Activated CD8-positive, alpha-beta T cell treated with anti-CD3 and anti-CD28 coated beads, Interleukin-2, amount 10 ng/mL, durations not matched to agents 7 days and 5 days (primary cell): ENCODE data around the gene H1-8. TPM values are rescaled to one million over a fixed set of nuclear protein-coding genes. Genes with fewer than 3 reads are reported as not detected.

Experiments
- ATAC-seq: fragments of 150-1000 bp; cut with Tn5 transposase; one replicate; pipeline ENCODE4 v1.10.0; 2021; ENCODE audit warnings: moderate library complexity
- CTCF ChIA-PET: fragments of 350-600 bp; sonication (Branson Sonifier 250); formaldehyde crosslinking; loops from one replicate; lab custom pipeline; 2021; ENCODE audit warnings: antibody characterized with exemption; lab: Charles Lee
- POLR2A ChIA-PET: fragments of 350-600 bp; sonication (Branson Sonifier 250); formaldehyde crosslinking; loops from one replicate; lab custom pipeline; 2021; ENCODE audit warnings: antibody characterized with exemption; lab: Charles Lee
- DNase-seq: peaks from one replicate; pipeline ENCODE4 v3.0.0-alpha.2; 2020
- H3K27ac Mint-ChIP-seq: one replicate; pipeline ENCODE4 v1.8.0; 2021; ENCODE audit warnings: mild to moderate bottlenecking, mixed read lengths
- H3K27me3 Mint-ChIP-seq: one replicate; pipeline ENCODE4 v1.8.0; 2021; ENCODE audit warnings: low read depth, mixed read lengths
- H3K36me3 Mint-ChIP-seq: one replicate; pipeline ENCODE4 v1.8.0; 2021; ENCODE audit warnings: low read depth, mixed read lengths
- H3K4me1 Mint-ChIP-seq: one replicate; pipeline ENCODE4 v1.8.0; 2021; ENCODE audit warnings: low read depth, mixed read lengths
- H3K4me3 Mint-ChIP-seq: one replicate; pipeline ENCODE4 v1.8.0; 2021; ENCODE audit warnings: mild to moderate bottlenecking, mixed read lengths
- H3K9me3 Mint-ChIP-seq: one replicate; pipeline ENCODE4 v1.8.0; 2022; ENCODE audit warnings: mixed read lengths; ENCODE audit not compliant: insufficient read depth
- total RNA-seq, 2 experiments: library from RNA; stranded (reverse); gene quantifications; one replicate each; pipeline ENCODE4 v1.2.3, GENCODE V29; 2021

Gene H1-8
- total RNA-seq, 2 experiments from 2014 or later: not detected

GRCh38 chr3:129528589-129529100, 14.3 kb upstream of the H1-8 start, which contains the start of gene RHO:
TSS of gene RHO (plus strand) at chr3:129528639. CDS start at chr3:129528734, 95 bp downstream.
- Mint-ChIP-seq H3K27me3 (no peaks in the 10 kb centered on the region), H3K9me3 (no peaks in the 10 kb centered on the region), H3K27ac (no peak within 1 kb of the TSS), H3K36me3 (no peaks in the 10 kb centered on the region), H3K4me3 (no peak within 1 kb of the TSS), H3K4me1 (no peaks in the 10 kb centered on the region)
- no peak for ATAC-seq
- POLR2A ChIA-PET: no interaction called here
- CTCF ChIA-PET: no interaction called here
- no peak for DNase-seq

DNA sequence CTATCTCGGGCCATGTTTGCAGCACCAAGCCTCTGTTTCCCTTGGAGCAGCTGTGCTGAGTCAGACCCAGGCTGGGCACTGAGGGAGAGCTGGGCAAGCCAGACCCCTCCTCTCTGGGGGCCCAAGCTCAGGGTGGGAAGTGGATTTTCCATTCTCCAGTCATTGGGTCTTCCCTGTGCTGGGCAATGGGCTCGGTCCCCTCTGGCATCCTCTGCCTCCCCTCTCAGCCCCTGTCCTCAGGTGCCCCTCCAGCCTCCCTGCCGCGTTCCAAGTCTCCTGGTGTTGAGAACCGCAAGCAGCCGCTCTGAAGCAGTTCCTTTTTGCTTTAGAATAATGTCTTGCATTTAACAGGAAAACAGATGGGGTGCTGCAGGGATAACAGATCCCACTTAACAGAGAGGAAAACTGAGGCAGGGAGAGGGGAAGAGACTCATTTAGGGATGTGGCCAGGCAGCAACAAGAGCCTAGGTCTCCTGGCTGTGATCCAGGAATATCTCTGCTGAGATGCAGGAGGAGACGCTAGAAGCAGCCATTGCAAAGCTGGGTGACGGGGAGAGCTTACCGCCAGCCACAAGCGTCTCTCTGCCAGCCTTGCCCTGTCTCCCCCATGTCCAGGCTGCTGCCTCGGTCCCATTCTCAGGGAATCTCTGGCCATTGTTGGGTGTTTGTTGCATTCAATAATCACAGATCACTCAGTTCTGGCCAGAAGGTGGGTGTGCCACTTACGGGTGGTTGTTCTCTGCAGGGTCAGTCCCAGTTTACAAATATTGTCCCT, 13.4 kb upstream of the H1-8 start:
- CTCF ChIA-PET: no interaction called here
- Mint-ChIP-seq H3K4me1 (no peaks in the 10 kb centered on the region), H3K36me3 (no peaks in the 10 kb centered on the region), H3K9me3 (no peaks in the 10 kb centered on the region), H3K27ac (no peak overlapping the region), H3K4me3 (no peak overlapping the region), H3K27me3 (no peaks in the 10 kb centered on the region)
- POLR2A ChIA-PET: no interaction called here
- no peak for ATAC-seq
- no peak for DNase-seq

DNA sequence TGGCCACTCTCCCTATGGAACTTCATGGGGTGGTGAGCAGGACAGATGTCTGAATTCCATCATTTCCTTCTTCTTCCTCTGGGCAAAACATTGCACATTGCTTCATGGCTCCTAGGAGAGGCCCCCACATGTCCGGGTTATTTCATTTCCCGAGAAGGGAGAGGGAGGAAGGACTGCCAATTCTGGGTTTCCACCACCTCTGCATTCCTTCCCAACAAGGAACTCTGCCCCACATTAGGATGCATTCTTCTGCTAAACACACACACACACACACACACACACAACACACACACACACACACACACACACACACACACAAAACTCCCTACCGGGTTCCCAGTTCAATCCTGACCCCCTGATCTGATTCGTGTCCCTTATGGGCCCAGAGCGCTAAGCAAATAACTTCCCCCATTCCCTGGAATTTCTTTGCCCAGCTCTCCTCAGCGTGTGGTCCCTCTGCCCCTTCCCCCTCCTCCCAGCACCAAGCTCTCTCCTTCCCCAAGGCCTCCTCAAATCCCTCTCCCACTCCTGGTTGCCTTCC, 12.7 kb upstream of the H1-8 start:
- DNase-seq (no peak), ATAC-seq (no peak)
- Mint-ChIP-seq H3K9me3 (no peaks in the 10 kb centered on the region), H3K4me1 (no peaks in the 10 kb centered on the region), H3K4me3 (no peak overlapping the region), H3K27me3 (no peaks in the 10 kb centered on the region), H3K27ac (no peak overlapping the region), H3K36me3 (no peaks in the 10 kb centered on the region)
- POLR2A ChIA-PET: no interaction called here
- CTCF ChIA-PET: no interaction called here

DNA sequence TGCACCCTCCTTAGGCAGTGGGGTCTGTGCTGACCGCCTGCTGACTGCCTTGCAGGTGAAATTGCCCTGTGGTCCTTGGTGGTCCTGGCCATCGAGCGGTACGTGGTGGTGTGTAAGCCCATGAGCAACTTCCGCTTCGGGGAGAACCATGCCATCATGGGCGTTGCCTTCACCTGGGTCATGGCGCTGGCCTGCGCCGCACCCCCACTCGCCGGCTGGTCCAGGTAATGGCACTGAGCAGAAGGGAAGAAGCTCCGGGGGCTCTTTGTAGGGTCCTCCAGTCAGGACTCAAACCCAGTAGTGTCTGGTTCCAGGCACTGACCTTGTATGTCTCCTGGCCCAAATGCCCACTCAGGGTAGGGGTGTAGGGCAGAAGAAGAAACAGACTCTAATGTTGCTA, 12.2 kb upstream of the H1-8 start:
- H3K36me3 Mint-ChIP-seq: no peaks in the 10 kb centered on the region
- no peaks in the 10 kb centered on the region for H3K9me3 Mint-ChIP-seq
- ATAC-seq: no peak
- no peak overlapping the region for H3K4me3 Mint-ChIP-seq
- DNase-seq: no peak
- ChIA-PET CTCF (no interaction called here), POLR2A (no interaction called here)
- H3K4me1 Mint-ChIP-seq: no peaks in the 10 kb centered on the region
- H3K27me3 Mint-ChIP-seq: no peaks in the 10 kb centered on the region
- no peak overlapping the region for H3K27ac Mint-ChIP-seq

GRCh38 chr3:129531699-129532098, 11.3 kb upstream of the H1-8 start:
- ChIA-PET CTCF (no interaction called here), POLR2A (no interaction called here)
- no peak overlapping the region for H3K27ac Mint-ChIP-seq
- H3K36me3 Mint-ChIP-seq: no peaks in the 10 kb centered on the region
- DNase-seq (no peak), ATAC-seq (no peak)
- H3K4me3 Mint-ChIP-seq: no peak overlapping the region
- no peaks in the 10 kb centered on the region for H3K4me1 Mint-ChIP-seq
- no peaks in the 10 kb centered on the region for H3K27me3 Mint-ChIP-seq
- H3K9me3 Mint-ChIP-seq: no peaks in the 10 kb centered on the region

DNA sequence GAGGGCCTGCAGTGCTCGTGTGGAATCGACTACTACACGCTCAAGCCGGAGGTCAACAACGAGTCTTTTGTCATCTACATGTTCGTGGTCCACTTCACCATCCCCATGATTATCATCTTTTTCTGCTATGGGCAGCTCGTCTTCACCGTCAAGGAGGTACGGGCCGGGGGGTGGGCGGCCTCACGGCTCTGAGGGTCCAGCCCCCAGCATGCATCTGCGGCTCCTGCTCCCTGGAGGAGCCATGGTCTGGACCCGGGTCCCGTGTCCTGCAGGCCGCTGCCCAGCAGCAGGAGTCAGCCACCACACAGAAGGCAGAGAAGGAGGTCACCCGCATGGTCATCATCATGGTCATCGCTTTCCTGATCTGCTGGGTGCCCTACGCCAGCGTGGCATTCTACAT, 10.7 kb upstream of the H1-8 start:
- Mint-ChIP-seq H3K27ac (no peak overlapping the region), H3K4me3 (no peak overlapping the region), H3K9me3 (no peaks in the 10 kb centered on the region), H3K4me1 (no peaks in the 10 kb centered on the region), H3K27me3 (peaks cover 4% of the 10 kb centered on the region), H3K36me3 (no peaks in the 10 kb centered on the region)
- DNase-seq: no peak
- no peak for ATAC-seq
- POLR2A ChIA-PET: no interaction called here
- CTCF ChIA-PET: no interaction called here

DNA sequence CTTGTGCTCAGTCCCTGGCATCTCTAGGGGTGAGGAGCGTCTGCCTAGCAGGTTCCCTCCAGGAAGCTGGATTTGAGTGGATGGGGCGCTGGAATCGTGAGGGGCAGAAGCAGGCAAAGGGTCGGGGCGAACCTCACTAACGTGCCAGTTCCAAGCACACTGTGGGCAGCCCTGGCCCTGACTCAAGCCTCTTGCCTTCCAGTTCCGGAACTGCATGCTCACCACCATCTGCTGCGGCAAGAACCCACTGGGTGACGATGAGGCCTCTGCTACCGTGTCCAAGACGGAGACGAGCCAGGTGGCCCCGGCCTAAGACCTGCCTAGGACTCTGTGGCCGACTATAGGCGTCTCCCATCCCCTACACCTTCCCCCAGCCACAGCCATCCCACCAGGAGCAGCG, 9.6 kb upstream of the H1-8 start:
- CTCF ChIA-PET: no interaction called here
- POLR2A ChIA-PET: no interaction called here
- Mint-ChIP-seq H3K9me3 (no peaks in the 10 kb centered on the region), H3K4me3 (no peak overlapping the region), H3K36me3 (no peaks in the 10 kb centered on the region), H3K27me3 (peaks cover 6% of the 10 kb centered on the region), H3K27ac (no peak overlapping the region), H3K4me1 (no peaks in the 10 kb centered on the region)
- ATAC-seq (peak; percentile 36), DNase-seq (no peak)

DNA sequence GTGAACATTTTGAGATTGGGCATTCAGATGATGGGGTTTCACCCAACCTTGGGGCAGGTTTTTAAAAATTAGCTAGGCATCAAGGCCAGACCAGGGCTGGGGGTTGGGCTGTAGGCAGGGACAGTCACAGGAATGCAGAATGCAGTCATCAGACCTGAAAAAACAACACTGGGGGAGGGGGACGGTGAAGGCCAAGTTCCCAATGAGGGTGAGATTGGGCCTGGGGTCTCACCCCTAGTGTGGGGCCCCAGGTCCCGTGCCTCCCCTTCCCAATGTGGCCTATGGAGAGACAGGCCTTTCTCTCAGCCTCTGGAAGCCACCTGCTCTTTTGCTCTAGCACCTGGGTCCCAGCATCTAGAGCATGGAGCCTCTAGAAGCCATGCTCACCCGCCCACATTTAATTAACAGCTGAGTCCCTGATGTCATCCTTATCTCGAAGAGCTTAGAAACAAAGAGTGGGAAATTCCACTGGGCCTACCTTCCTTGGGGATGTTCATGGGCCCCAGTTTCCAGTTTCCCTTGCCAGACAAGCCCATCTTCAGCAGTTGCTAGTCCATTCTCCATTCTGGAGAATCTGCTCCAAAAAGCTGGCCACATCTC, 8.4 kb upstream of the H1-8 start:
- Mint-ChIP-seq H3K4me1 (no peaks in the 10 kb centered on the region), H3K27me3 (peaks cover 6% of the 10 kb centered on the region), H3K27ac (no peak overlapping the region), H3K9me3 (no peaks in the 10 kb centered on the region), H3K36me3 (no peaks in the 10 kb centered on the region), H3K4me3 (no peak overlapping the region)
- ChIA-PET CTCF (interaction anchor here (1.2 kb wide), 1 partner anchor 44 kb away, joined by 4 read pairs; no protein-coding TSS in a partner anchor), POLR2A (no interaction called here)
- no peak for DNase-seq
- no peak for ATAC-seq

DNA sequence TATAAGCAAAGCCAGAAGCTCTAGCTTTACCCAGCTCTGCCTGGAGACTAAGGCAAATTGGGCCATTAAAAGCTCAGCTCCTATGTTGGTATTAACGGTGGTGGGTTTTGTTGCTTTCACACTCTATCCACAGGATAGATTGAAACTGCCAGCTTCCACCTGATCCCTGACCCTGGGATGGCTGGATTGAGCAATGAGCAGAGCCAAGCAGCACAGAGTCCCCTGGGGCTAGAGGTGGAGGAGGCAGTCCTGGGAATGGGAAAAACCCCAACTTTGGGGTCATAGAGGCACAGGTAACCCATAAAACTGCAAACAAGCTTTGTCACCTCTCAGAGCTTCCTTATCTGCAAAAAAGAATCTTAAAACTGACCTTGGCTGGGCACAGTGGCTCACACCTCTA, 7.9 kb upstream of the H1-8 start:
- DNase-seq: no peak
- Mint-ChIP-seq H3K4me3 (no peak overlapping the region), H3K36me3 (no peaks in the 10 kb centered on the region), H3K27ac (no peak overlapping the region), H3K4me1 (no peaks in the 10 kb centered on the region), H3K9me3 (no peaks in the 10 kb centered on the region), H3K27me3 (peaks cover 6% of the 10 kb centered on the region)
- no peak for ATAC-seq
- ChIA-PET CTCF (interaction anchor here (1.2 kb wide), 1 partner anchor 45 kb away, joined by 4 read pairs; no protein-coding TSS in a partner anchor), POLR2A (no interaction called here)

GRCh38 chr3:129536374-129536667, 6.7 kb upstream of the H1-8 start:
- H3K36me3 Mint-ChIP-seq: no peaks in the 10 kb centered on the region
- H3K27me3 Mint-ChIP-seq: peaks cover 6% of the 10 kb centered on the region
- no peaks in the 10 kb centered on the region for H3K4me1 Mint-ChIP-seq
- CTCF ChIA-PET: no interaction called here
- H3K9me3 Mint-ChIP-seq: no peaks in the 10 kb centered on the region
- no peak for DNase-seq
- POLR2A ChIA-PET: no interaction called here
- H3K4me3 Mint-ChIP-seq: no peak overlapping the region
- no peak for ATAC-seq
- no peak overlapping the region for H3K27ac Mint-ChIP-seq

GRCh38 chr3:129536804-129537203, 6.2 kb upstream of the H1-8 start:
- Mint-ChIP-seq H3K4me3 (no peak overlapping the region), H3K4me1 (no peaks in the 10 kb centered on the region), H3K36me3 (no peaks in the 10 kb centered on the region), H3K9me3 (no peaks in the 10 kb centered on the region), H3K27me3 (peaks cover 6% of the 10 kb centered on the region), H3K27ac (no peak overlapping the region)
- DNase-seq: no peak
- POLR2A ChIA-PET: no interaction called here
- CTCF ChIA-PET: interaction anchor here (1.2 kb wide), 1 partner anchor 18 kb away, joined by 3 read pairs; no protein-coding TSS in a partner anchor
- ATAC-seq: no peak

DNA sequence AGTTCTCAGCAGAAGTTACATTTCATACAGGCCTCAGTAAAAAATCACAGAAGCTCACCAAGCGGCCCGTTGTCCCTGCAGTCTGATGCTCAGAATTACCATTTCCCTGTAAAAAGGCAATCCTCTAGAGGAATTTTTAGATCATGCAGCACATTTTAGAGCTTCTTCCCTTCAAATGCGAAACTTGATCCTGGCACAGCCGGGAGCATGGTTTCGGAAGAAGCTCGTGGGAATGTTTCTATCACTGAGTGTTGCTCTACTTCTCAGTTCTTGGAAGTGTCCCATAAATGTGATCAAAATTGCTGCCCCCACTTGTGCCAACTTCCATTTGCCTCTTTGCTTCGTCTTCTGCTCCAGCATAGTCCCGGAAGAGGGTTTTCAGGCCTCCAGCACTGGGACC, 3.8 kb upstream of the H1-8 start:
- ChIA-PET CTCF (no interaction called here), POLR2A (no interaction called here)
- Mint-ChIP-seq H3K4me3 (no peak overlapping the region), H3K27ac (no peak overlapping the region), H3K36me3 (no peaks in the 10 kb centered on the region), H3K4me1 (no peaks in the 10 kb centered on the region), H3K27me3 (peaks cover 6% of the 10 kb centered on the region), H3K9me3 (no peaks in the 10 kb centered on the region)
- ATAC-seq (no peak), DNase-seq (no peak)
